Neural cell (in vitro differentiated cells): ENCODE measurements around the gene ARHGAP29.

Source experiments
- CTCF ChIP-seq: fragments of 450-650 bp; IDR thresholded peaks from 2 replicates; pipeline ENCODE4 v1.5.1; 2014; ENCODE audit warnings: antibody characterized with exemption, mild to moderate bottlenecking, moderate library complexity; ENCODE audit not compliant: poor library complexity, severe bottlenecking
- EP300 ChIP-seq: fragments of 450-650 bp; conservative IDR thresholded peaks from 2 replicates; pipeline ENCODE4 v1.6.1; 2014; ENCODE audit warnings: antibody characterized with exemption, mild to moderate bottlenecking, moderate library complexity; ENCODE audit not compliant: poor library complexity, severe bottlenecking
- EZH2 ChIP-seq: fragments of 200-600, 300-800 bp; shearing (Covaris generic), sonication (generic); IDR thresholded peaks from 2 replicates; pipeline ENCODE4 v1.6.1; 2014; ENCODE audit warnings: antibody characterized with exemption, low read length, borderline replicate concordance, mild to moderate bottlenecking; ENCODE audit not compliant: insufficient read depth, poor library complexity, severe bottlenecking
- MXI1 ChIP-seq: fragments of 450-650 bp; conservative IDR thresholded peaks from 2 replicates; pipeline ENCODE4 v1.6.1; 2014; ENCODE audit warnings: antibody characterized with exemption, mild to moderate bottlenecking; ENCODE audit not compliant: poor library complexity, severe bottlenecking
- POLR2AphosphoS5 ChIP-seq: IDR thresholded peaks from 2 replicates; pipeline ENCODE4 v1.6.1; 2012
- RAD21 ChIP-seq: fragments of 450-650 bp; conservative IDR thresholded peaks from 2 replicates; pipeline ENCODE4 v1.6.1; 2014; ENCODE audit warnings: antibody characterized with exemption, mild to moderate bottlenecking, moderate library complexity
- REST ChIP-seq: IDR thresholded peaks from 2 replicates; pipeline ENCODE4 v1.6.1; 2012; ENCODE audit warnings: borderline replicate concordance
- TAF1 ChIP-seq: IDR thresholded peaks from 2 replicates; pipeline ENCODE4 v1.6.1; 2012; ENCODE audit warnings: low read depth

- no peak for TF ChIP-seq EZH2
- no peak for TF ChIP-seq TAF1
- TF ChIP-seq CTCF = no peak
- no peak for TF ChIP-seq RAD21
- TF ChIP-seq REST = no peak
- TF ChIP-seq POLR2AphosphoS5 = no peak
- TF ChIP-seq EP300 = no peak
- no peak for TF ChIP-seq MXI1
These were observed 84.3 kb downstream of the ARHGAP29 start for GRCh38 chr1:94153133-94153532.
